IMR-90 (cell line): ENCODE data around the gene ECT2. TPM values are rescaled to one million over a fixed set of nuclear protein-coding genes. Genes with fewer than 3 reads are reported as not detected.

Experiments used
- ATAC-seq: fragments of 200-7000 bp; cut with Tn5 transposase; 2 replicates; pipeline ENCODE4 v1.9.1; 2020; ENCODE audit warnings: low read depth, mild to moderate bottlenecking, moderate library complexity
- BruUV-seq: library from RNA; stranded (reverse); fragments of 400-500 nt; replicated peaks from 2 replicates; lab custom pipeline; 2021; lab: Mats Ljungman, UMichigan
- CTCF ChIA-PET: fragments of 300-600 bp; formaldehyde crosslinking; extraction: SDS; loops from one replicate; lab custom pipeline; 2021; ENCODE audit warnings: antibody characterized with exemption; lab: Yijun Ruan, JAX
- POLR2A ChIA-PET: fragments of 300-600 bp; sonication (Branson Sonifier 250); formaldehyde crosslinking; loops from one replicate; lab custom pipeline; 2022; ENCODE audit warnings: antibody characterized with exemption; ENCODE audit not compliant: unreplicated experiment; lab: Charles Lee
- DNase-seq: peaks from one replicate; pipeline ENCODE4 v3.0.0; 2013
- H2AFZ ChIP-seq: replicated peaks from 2 replicates; pipeline ENCODE3; 2013; ENCODE audit warnings: low read length, mild to moderate bottlenecking; ENCODE audit not compliant: poor library complexity
- H2AK5ac ChIP-seq: 2 replicates; pipeline ENCODE4 v1.6.1; 2013; ENCODE audit warnings: low read depth, low read length, inconsistent platforms
- H2AK9ac ChIP-seq: replicated peaks from 2 replicates; pipeline ENCODE3; 2013; ENCODE audit warnings: mild to moderate bottlenecking, low read depth, low read length, moderate library complexity; ENCODE audit not compliant: poor library complexity
- H2BK120ac ChIP-seq: 2 replicates; pipeline ENCODE4 v1.6.1; 2013; ENCODE audit warnings: low read depth, low read length, inconsistent platforms
- H2BK15ac ChIP-seq: 3 replicates; pipeline ENCODE4 v1.6.1; 2013; ENCODE audit warnings: low read depth, low read length, inconsistent platforms
- H2BK20ac ChIP-seq: 2 replicates; pipeline ENCODE4 v1.6.1; 2013; ENCODE audit warnings: low read depth, mild to moderate bottlenecking, inconsistent platforms, low read length, moderate library complexity
- H2BK5ac ChIP-seq: 2 replicates; pipeline ENCODE4 v1.6.1; 2013; ENCODE audit warnings: mild to moderate bottlenecking, low read depth, low read length, inconsistent platforms; ENCODE audit not compliant: poor library complexity, severe bottlenecking
- H3K14ac ChIP-seq: replicated peaks from 2 replicates; pipeline ENCODE4 v1.6.1; 2013; ENCODE audit warnings: low read depth, low read length, inconsistent platforms
- H3K18ac ChIP-seq: 2 replicates; pipeline ENCODE4 v1.6.1; 2013; ENCODE audit warnings: low read depth, low read length, control low read depth
- H3K23ac ChIP-seq: 2 replicates; pipeline ENCODE4 v1.6.1; 2013; ENCODE audit warnings: low read depth, low read length, inconsistent platforms
- H3K27ac ChIP-seq: 2 replicates; pipeline ENCODE4 v1.5.1; 2013; ENCODE audit warnings: mild to moderate bottlenecking, control low read depth, low read length; ENCODE audit not compliant: insufficient read depth
- H3K27me3 ChIP-seq: 2 replicates; pipeline ENCODE4 v1.6.1; 2013; ENCODE audit warnings: low read length; ENCODE audit not compliant: control insufficient read depth, insufficient read depth
- H3K36me3 ChIP-seq: 2 replicates; pipeline ENCODE4 v1.6.1; 2013; ENCODE audit warnings: low read length, mixed read lengths; ENCODE audit not compliant: control insufficient read depth, insufficient read depth
- H3K4ac ChIP-seq: 2 replicates; pipeline ENCODE4 v1.6.1; 2013; ENCODE audit warnings: low read depth, low read length, inconsistent platforms
- H3K4me1 ChIP-seq: 2 replicates; pipeline ENCODE4 v1.6.1; 2013; ENCODE audit warnings: low read length, mixed read lengths; ENCODE audit not compliant: control insufficient read depth, insufficient read depth
- H3K4me2 ChIP-seq: 2 replicates; pipeline ENCODE4 v1.6.1; 2013; ENCODE audit warnings: low read depth, mild to moderate bottlenecking, control low read depth, low read length, moderate library complexity
- H3K4me3 ChIP-seq: 2 replicates; pipeline ENCODE4 v1.5.1; 2013; ENCODE audit warnings: low read depth, mild to moderate bottlenecking, control low read depth, low read length, moderate library complexity; ENCODE audit not compliant: insufficient read depth
- H3K56ac ChIP-seq: 2 replicates; pipeline ENCODE4 v1.6.1; 2013; ENCODE audit warnings: low read length, inconsistent platforms; ENCODE audit not compliant: insufficient read depth; ENCODE audit errors: extremely low read depth
- H3K79me1 ChIP-seq, 2 experiments: 2 replicates each; pipeline ENCODE4 v1.6.1; 2013; ENCODE audit warnings: low read length in 2 of 2, inconsistent platforms in 1 of 2, low read depth in 1 of 2
- H3K9ac ChIP-seq: 2 replicates; pipeline ENCODE4 v1.6.1; 2013; ENCODE audit warnings: low read depth, low read length, control low read depth
- H3K9me1 ChIP-seq: 2 replicates; pipeline ENCODE4 v1.6.1; 2013; ENCODE audit warnings: low read length, inconsistent platforms; ENCODE audit not compliant: insufficient read depth
- H3K9me3 ChIP-seq: 2 replicates; pipeline ENCODE4 v1.6.1; 2013; ENCODE audit warnings: low read length; ENCODE audit not compliant: control insufficient read depth, insufficient read depth
- H4K20me1 ChIP-seq: 2 replicates; pipeline ENCODE4 v1.6.1; 2013; ENCODE audit warnings: low read length, inconsistent platforms; ENCODE audit not compliant: insufficient read depth
- H4K5ac ChIP-seq: 2 replicates; pipeline ENCODE4 v1.6.1; 2013; ENCODE audit warnings: mild to moderate bottlenecking, low read depth, low read length, control low read depth
- H4K8ac ChIP-seq, 2 experiments: 2 replicates each; pipeline ENCODE4 v1.6.1; 2013; ENCODE audit warnings: low read depth in 2 of 2, low read length in 2 of 2, control low read depth in 1 of 2, inconsistent platforms in 1 of 2
- H4K91ac ChIP-seq: 2 replicates; pipeline ENCODE4 v1.6.1; 2013; ENCODE audit warnings: low read depth, low read length, inconsistent platforms; ENCODE audit not compliant: insufficient read depth
- CHD1 ChIP-seq: IDR thresholded peaks from 2 replicates; pipeline ENCODE4 v1.6.1; 2012; ENCODE audit warnings: low read depth, low read length, improper control_type of control experiment
- POLR2A ChIP-seq: IDR thresholded peaks from 2 replicates; pipeline ENCODE4 v1.6.1; 2012; ENCODE audit warnings: mild to moderate bottlenecking, low read depth, low read length
- RCOR1 ChIP-seq: IDR thresholded peaks from 2 replicates; pipeline ENCODE4 v1.6.1; 2012; ENCODE audit warnings: mild to moderate bottlenecking, low read length, improper control_type of control experiment; ENCODE audit not compliant: insufficient replicate concordance
- WGBS, 2 experiments: methylation state at CpG; one replicate each; pipeline versions ENCODE4 v1.1.5 to v1.1.7; 2013; ENCODE audit warnings: missing lambda C conversion rate in 2 of 2; ENCODE audit not compliant: insufficient read length in 1 of 2; ENCODE audit errors: extremely low coverage in 2 of 2; 5-methylcytosine and 5-hydroxymethylcytosine counted together
- dilution Hi-C: fragments of 300-500 bp; cut with HindIII; formaldehyde crosslinking; loops from one replicate; pipeline ENCODE4 v1.14.3; 2018; ENCODE audit warnings: low sequenced_read_pairs; ENCODE audit not compliant: unreplicated experiment
- in situ Hi-C: fragments of 300-500 bp; cut with MboI; formaldehyde crosslinking; loops from 3 replicates; pipeline ENCODE4 v1.14.3; 2019; ENCODE audit warnings: low sequenced_read_pairs, inconsistent platforms, mixed read lengths
- intact Hi-C: fragments of 100-400 bp; cut with micrococcal nuclease; formaldehyde crosslinking; loops from 2 replicates; pipeline ENCODE4 v1.10.0; 2022
- polyA plus RNA-seq, 3 experiments: library from polyadenylated mRNA; depleted of rRNA; stranded (reverse); fragments of >200 nt; gene quantifications; 2 replicates each; pipeline ENCODE4 v1.2.3, GENCODE V29; 2012; ENCODE audit warnings: low replicate concordance in 1 of 3
- total RNA-seq: library from RNA; depleted of rRNA; stranded (reverse); fragments of >200 nt; gene quantifications from 2 replicates; pipeline ENCODE4 v1.2.3, GENCODE V29; 2012
- TF ChIP-seq, protein P1 (sequence below): fragments of 150-350 bp; IDR thresholded peaks from 2 replicates; pipeline ENCODE4 v1.6.1; 2017; ENCODE audit warnings: mild to moderate bottlenecking, antibody characterized with exemption, low read length, low read depth

Gene ECT2
- total and polyA plus RNA-seq, 2 of the 4 experiments (the other 2 are of a cell fraction), result 18.1 to 37.8 TPM

DNA sequence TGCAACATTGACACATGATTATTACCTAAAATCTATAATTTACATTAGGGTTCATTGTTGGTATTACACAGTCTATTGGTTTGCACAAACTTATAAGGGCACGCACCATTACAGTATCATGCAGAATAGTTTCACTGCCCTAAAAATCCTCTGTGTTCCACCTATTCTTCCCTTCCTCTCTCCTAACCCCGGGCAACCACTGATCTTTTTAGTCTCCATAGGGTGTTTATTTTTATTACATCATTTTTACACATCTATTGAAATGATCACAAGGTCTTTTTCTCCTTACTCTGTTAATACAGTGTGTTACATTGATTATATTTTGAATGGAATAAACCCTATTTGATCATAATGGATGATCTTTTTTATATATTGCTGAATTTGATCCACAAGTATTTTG lies 15.5 kb upstream of the ECT2 start:
- Histone ChIP-seq H4K20me1 (no peaks in the 10 kb centered on the region), H3K9ac (no peak overlapping the region), H2AK9ac (no peak overlapping the region), H3K9me3 (no peaks in the 10 kb centered on the region), H3K14ac (no peak overlapping the region), H3K56ac (no peak overlapping the region), H3K27ac (no peak overlapping the region), H3K27me3 (no peaks in the 10 kb centered on the region), H2AK5ac (no peak overlapping the region), H3K23ac (no peak overlapping the region), H2BK120ac (no peak overlapping the region), H3K4ac (no peak overlapping the region), H3K4me3 (no peak overlapping the region), H2BK15ac (no peak overlapping the region), H4K5ac (no peak overlapping the region), H3K18ac (no peak overlapping the region), H2BK5ac (no peak overlapping the region), H3K9me1 (no peaks in the 10 kb centered on the region), H4K8ac (no peak overlapping the region), H2BK20ac (no peak overlapping the region), H3K4me1 (no peaks in the 10 kb centered on the region), H2AFZ (no peak overlapping the region), H3K79me1 (no peaks in the 10 kb centered on the region), H4K91ac (no peak overlapping the region), H3K4me2 (no peak overlapping the region), H3K36me3 (no peaks in the 10 kb centered on the region)
- no peak for ATAC-seq
- in situ Hi-C loops, result no loop called here
- WGBS, 2 experiments, result no CpG with 5 or more reads among the region's 2 CpGs
- CTCF ChIA-PET, result no interaction called here
- POLR2A ChIA-PET, result no interaction called here
- dilution Hi-C loops, result no loop called here
- BruUV-seq, result no TSS peak
- TF ChIP-seq CHD1 (no peak), RCOR1 (no peak), POLR2A (no peak)
- TF ChIP-seq, protein P1, sequence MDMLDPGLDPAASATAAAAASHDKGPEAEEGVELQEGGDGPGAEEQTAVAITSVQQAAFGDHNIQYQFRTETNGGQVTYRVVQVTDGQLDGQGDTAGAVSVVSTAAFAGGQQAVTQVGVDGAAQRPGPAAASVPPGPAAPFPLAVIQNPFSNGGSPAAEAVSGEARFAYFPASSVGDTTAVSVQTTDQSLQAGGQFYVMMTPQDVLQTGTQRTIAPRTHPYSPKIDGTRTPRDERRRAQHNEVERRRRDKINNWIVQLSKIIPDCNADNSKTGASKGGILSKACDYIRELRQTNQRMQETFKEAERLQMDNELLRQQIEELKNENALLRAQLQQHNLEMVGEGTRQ, result no peak
- intact Hi-C loops, result no loop called here
- no peak for DNase-seq
